ENCODE data around the gene FBXL15.
A peak's percentile ranks its signal among the peaks of the same experiment; 100 is the strongest.

Gene FBXL15, protein sequence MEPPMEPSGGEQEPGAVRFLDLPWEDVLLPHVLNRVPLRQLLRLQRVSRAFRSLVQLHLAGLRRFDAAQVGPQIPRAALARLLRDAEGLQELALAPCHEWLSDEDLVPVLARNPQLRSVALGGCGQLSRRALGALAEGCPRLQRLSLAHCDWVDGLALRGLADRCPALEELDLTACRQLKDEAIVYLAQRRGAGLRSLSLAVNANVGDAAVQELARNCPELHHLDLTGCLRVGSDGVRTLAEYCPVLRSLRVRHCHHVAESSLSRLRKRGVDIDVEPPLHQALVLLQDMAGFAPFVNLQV

DNA sequence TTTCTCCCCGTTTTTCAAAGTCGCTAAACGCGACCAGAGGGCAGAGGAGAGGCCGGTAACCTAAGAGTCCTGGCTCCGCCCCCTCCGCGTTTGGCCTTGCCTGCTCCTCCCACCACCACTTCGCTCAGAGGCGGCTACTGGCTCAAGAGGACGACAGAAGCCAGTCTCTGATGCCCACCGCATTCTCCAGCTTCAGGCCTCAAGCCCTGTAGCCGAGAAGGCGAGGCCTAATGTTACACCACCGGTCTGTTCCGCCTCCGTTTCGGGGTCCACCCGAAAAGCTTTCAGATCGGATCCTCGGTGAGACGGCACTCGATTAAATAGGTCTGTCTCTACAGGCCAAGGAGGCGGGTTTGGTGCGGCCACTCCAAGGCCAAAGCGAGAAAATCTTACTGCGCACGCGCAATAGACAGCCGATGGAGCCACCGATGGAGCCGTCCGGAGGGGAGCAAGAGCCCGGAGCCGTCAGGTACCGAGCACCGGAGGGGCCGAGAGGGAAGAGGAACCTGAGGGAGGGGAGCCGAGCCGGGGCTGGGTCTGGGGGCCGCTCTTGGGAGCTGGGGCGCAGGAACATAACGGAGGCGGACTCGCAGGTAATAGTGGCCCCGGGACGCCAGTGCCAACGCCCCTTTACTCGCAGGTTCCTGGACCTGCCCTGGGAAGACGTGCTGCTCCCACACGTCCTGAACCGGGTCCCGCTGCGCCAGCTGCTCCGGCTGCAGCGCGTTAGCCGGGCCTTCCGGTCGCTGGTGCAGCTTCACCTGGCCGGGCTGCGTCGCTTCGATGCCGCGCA is at the start of gene FBXL15:
FBXL15 (plus strand) TSS at position 123 of the 793 bp plus-strand sequence; CDS start at position 417, 294 bp downstream.
- Histone ChIP-seq H3K4me1 (ENCODE audit: control insufficient read depth, insufficient read depth, low read length) (peaks cover 14% of the 10 kb centered on the region), H3K36me3 (ENCODE audit: control insufficient read depth, insufficient read depth, low read length) (peaks cover 6% of the 10 kb centered on the region; the same call in 1 of the 2 replicates), H3K27ac (ENCODE audit: low read depth, low read length) (no peak within 1 kb of the TSS), H3K9ac (ENCODE audit: low read length) (peak within 1 kb of the TSS; percentile 86), H3K27me3 (ENCODE audit: control insufficient read depth, insufficient read depth, low read length) (peaks cover 24% of the 10 kb centered on the region; the same call in 1 of the 2 replicates), H3K4me3 (ENCODE audit: low read depth, low read length) (peak within 1 kb of the TSS; percentile 92), H3K9me3 (ENCODE audit: control insufficient read depth, insufficient read depth, low read depth, low read length) (no peaks in the 10 kb centered on the region)

DNA sequence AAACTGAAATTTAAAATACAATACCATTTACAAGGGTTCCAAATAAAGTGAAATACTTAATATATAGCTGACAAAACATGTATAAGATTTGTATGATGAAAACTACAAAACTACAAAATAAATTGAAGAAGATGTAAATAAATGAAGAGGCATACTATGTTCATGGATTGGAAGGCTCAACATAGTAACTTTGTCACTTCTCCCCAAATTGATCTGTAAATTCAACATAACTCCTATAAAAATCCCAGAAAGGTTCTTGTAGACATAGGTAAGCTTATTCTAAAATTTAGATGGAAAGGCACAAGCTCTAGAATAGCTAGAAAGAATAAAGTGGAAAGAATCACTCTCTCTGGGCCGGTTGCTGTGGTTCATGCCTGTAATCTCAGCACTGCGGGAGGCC is 49.3 kb upstream of the FBXL15 start:
- Histone ChIP-seq H3K9me3 (ENCODE audit: control insufficient read depth, insufficient read depth, low read depth, low read length) (no peaks in the 10 kb centered on the region), H3K9ac (ENCODE audit: low read length) (no peak overlapping the region), H3K4me1 (ENCODE audit: control insufficient read depth, insufficient read depth, low read length) (peaks cover 5% of the 10 kb centered on the region; the same call in 1 of the 2 replicates), H3K27ac (ENCODE audit: low read depth, low read length) (no peak overlapping the region), H3K27me3 (ENCODE audit: control insufficient read depth, insufficient read depth, low read length) (no peaks in the 10 kb centered on the region), H3K36me3 (ENCODE audit: control insufficient read depth, insufficient read depth, low read length) (peaks cover 80% of the 10 kb centered on the region), H3K4me3 (ENCODE audit: low read depth, low read length) (no peak overlapping the region)

DNA sequence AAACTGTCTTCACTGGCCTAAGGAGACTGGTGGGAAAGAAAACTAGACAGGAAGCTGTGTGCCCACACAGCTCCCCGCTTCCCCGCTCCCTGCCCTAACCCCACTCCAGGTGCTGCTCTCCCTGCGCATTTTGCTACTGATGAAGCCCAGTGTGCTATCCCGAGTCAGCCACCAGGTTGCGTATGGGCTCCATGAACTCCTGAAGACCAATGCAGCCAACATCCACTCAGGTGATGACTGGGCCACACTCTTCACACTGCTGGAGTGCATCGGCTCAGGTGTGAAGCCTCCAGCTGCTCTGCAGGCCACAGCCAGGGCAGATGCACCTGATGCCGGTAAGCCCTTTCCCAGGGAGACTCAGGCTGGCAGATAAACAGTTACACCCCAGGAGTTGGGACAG is 45.4 kb upstream of the FBXL15 start:
- Histone ChIP-seq H3K9ac (ENCODE audit: low read length) (no peak overlapping the region), H3K4me1 (ENCODE audit: control insufficient read depth, insufficient read depth, low read length) (no peaks in the 10 kb centered on the region), H3K27me3 (ENCODE audit: control insufficient read depth, insufficient read depth, low read length) (no peaks in the 10 kb centered on the region), H3K9me3 (ENCODE audit: control insufficient read depth, insufficient read depth, low read depth, low read length) (no peaks in the 10 kb centered on the region), H3K27ac (ENCODE audit: low read depth, low read length) (no peak overlapping the region), H3K4me3 (ENCODE audit: low read depth, low read length) (no peak overlapping the region), H3K36me3 (ENCODE audit: control insufficient read depth, insufficient read depth, low read length) (peaks cover 66% of the 10 kb centered on the region)

DNA sequence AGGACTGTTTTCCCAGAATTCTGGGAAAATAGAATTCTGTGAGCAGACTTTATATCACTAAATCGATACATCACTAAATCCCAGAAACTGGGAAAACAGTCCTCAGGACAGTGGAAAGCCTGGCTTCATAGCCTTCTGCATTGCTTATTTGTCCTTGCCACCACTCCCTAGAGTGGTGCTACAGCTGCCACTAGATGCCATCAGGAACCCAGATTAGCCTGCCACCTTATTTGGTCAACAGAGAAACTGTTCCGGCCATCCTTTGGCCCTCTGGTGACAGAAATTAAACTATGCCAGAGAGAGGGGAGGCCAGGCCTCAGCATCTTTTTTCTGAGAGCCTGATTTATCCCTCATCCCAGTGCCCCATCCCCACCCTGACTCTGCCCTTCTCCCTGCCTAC is 44.8 kb upstream of the FBXL15 start:
- Histone ChIP-seq H3K9me3 (ENCODE audit: control insufficient read depth, insufficient read depth, low read depth, low read length) (no peaks in the 10 kb centered on the region), H3K4me3 (ENCODE audit: low read depth, low read length) (no peak overlapping the region), H3K27me3 (ENCODE audit: control insufficient read depth, insufficient read depth, low read length) (no peaks in the 10 kb centered on the region), H3K9ac (ENCODE audit: low read length) (no peak overlapping the region), H3K4me1 (ENCODE audit: control insufficient read depth, insufficient read depth, low read length) (no peaks in the 10 kb centered on the region), H3K36me3 (ENCODE audit: control insufficient read depth, insufficient read depth, low read length) (peaks cover 64% of the 10 kb centered on the region), H3K27ac (ENCODE audit: low read depth, low read length) (no peak overlapping the region)

DNA sequence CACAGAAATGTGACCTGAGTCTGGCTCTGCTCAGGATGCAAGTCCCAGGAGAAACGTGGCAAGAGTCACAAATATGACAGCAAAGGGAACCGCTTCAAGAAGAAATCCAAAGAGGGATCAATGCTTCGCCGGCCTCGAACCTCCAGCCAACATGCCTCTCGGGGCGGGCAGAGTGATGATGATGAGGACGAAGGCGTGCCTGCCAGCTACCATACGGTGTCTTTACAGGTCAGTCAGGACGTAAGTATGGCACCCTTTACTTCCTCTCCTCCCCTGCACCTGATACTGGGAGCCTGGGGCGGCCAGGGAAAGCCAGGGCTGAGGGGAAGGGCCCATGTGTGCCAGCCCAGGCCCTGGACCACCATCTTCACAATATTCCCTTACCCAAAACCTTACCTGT is 43.7 kb upstream of the FBXL15 start:
- no peak overlapping the region for H3K4me3 ChIP-seq (ENCODE audit: low read depth, low read length)
- H3K27me3 ChIP-seq (ENCODE audit: control insufficient read depth, insufficient read depth, low read length): no peaks in the 10 kb centered on the region
- no peak overlapping the region for H3K9ac ChIP-seq (ENCODE audit: low read length)
- H3K27ac ChIP-seq (ENCODE audit: low read depth, low read length): no peak overlapping the region
- no peaks in the 10 kb centered on the region for H3K4me1 ChIP-seq (ENCODE audit: control insufficient read depth, insufficient read depth, low read length)
- peaks cover 64% of the 10 kb centered on the region for H3K36me3 ChIP-seq (ENCODE audit: control insufficient read depth, insufficient read depth, low read length)
- no peaks in the 10 kb centered on the region for H3K9me3 ChIP-seq (ENCODE audit: control insufficient read depth, insufficient read depth, low read depth, low read length)

DNA sequence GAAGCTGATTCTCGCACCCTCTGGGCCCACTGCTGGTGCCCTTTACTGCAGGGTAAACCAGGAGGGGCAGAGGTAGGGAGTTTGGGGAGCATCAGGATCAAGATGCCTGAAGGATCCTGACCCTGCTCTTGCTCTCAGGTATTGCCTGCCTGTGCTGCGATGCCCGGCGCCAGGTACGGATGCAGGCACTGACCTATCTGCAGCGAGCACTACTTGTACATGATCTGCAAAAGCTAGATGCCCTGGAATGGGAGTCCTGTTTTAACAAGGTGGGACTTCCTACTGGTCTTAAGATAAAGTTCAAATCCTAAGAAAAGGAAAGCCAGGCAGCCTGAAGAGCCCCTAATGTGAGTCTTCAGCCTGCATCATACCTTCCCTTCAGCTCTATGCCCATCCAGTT is 41.3 kb upstream of the FBXL15 start:
- H3K27me3 ChIP-seq (ENCODE audit: control insufficient read depth, insufficient read depth, low read length): no peaks in the 10 kb centered on the region
- no peaks in the 10 kb centered on the region for H3K4me1 ChIP-seq (ENCODE audit: control insufficient read depth, insufficient read depth, low read length)
- no peak overlapping the region for H3K4me3 ChIP-seq (ENCODE audit: low read depth, low read length)
- peaks cover 59% of the 10 kb centered on the region for H3K36me3 ChIP-seq (ENCODE audit: control insufficient read depth, insufficient read depth, low read length)
- H3K27ac ChIP-seq (ENCODE audit: low read depth, low read length): no peak overlapping the region
- H3K9ac ChIP-seq (ENCODE audit: low read length): no peak overlapping the region
- H3K9me3 ChIP-seq (ENCODE audit: control insufficient read depth, insufficient read depth, low read depth, low read length): no peaks in the 10 kb centered on the region

DNA sequence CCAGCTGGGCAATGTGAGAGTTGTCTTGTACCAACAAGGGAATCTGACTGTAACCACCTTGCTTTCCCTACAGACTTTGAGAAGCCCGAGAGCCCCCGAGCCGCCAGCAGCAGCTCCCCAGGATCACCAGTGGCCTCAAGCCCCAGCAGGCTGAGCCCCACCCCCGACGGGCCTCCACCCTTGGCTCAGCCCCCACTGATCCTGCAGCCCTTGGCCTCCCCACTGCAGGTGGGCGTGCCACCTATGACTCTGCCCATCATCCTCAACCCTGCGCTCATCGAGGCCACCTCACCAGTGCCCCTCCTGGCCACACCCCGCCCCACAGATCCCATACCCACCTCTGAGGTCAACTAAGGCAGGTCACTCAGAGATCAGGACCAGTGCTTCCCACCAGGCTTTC is 38.7 kb upstream of the FBXL15 start:
- Histone ChIP-seq H3K9me3 (ENCODE audit: control insufficient read depth, insufficient read depth, low read depth, low read length) (no peaks in the 10 kb centered on the region), H3K36me3 (ENCODE audit: control insufficient read depth, insufficient read depth, low read length) (peaks cover 40% of the 10 kb centered on the region), H3K4me3 (ENCODE audit: low read depth, low read length) (no peak overlapping the region), H3K4me1 (ENCODE audit: control insufficient read depth, insufficient read depth, low read length) (no peaks in the 10 kb centered on the region; the same call in 1 of the 2 replicates), H3K27ac (ENCODE audit: low read depth, low read length) (no peak overlapping the region), H3K27me3 (ENCODE audit: control insufficient read depth, insufficient read depth, low read length) (no peaks in the 10 kb centered on the region), H3K9ac (ENCODE audit: low read length) (no peak overlapping the region)

DNA sequence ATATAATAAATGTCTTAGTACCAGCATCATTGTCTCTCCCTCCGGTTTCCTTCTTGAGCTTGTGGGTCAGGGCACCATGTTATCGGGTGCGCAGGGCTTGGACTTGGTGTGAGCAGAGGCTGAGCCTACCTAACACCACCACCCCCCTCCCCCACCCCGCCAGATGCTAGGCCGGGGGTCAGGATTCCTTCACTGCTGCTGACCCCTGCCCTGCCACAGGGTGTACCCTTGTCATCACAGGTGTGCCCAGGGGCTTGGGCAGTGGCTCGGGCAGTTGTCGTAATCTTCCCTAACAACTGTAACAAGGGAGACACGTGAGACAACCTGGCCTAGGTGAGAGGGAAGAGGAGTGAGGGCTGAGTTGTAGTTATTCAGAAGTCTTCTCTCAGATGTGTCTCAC is 37.8 kb upstream of the FBXL15 start:
- H3K4me3 ChIP-seq (ENCODE audit: low read depth, low read length): no peak overlapping the region
- H3K9ac ChIP-seq (ENCODE audit: low read length): no peak overlapping the region
- H3K27me3 ChIP-seq (ENCODE audit: control insufficient read depth, insufficient read depth, low read length): no peaks in the 10 kb centered on the region
- H3K4me1 ChIP-seq (ENCODE audit: control insufficient read depth, insufficient read depth, low read length): no peaks in the 10 kb centered on the region; the same call in 1 of the 2 replicates
- H3K36me3 ChIP-seq (ENCODE audit: control insufficient read depth, insufficient read depth, low read length): peaks cover 36% of the 10 kb centered on the region
- no peaks in the 10 kb centered on the region for H3K9me3 ChIP-seq (ENCODE audit: control insufficient read depth, insufficient read depth, low read depth, low read length)
- H3K27ac ChIP-seq (ENCODE audit: low read depth, low read length): no peak overlapping the region

DNA sequence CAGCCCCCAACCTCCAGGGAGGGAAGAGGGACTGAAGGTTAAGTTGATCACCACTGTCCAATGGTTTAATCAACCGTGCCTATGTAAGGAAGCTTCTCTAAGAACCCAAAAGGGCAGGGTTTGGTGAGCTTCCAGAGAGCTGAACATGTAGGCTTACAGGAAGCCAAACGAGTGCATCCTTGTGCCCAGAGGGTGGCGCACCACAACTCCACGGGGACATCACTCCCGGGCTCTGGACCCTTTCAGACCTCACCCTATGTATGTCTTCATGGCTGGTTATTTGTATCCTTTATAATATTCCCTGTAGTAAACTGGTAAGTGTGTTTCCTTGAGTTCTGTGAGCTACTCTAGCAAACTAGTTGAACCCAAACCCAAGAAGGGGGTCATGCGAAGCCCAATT is 36.6 kb upstream of the FBXL15 start:
- Histone ChIP-seq H3K27me3 (ENCODE audit: control insufficient read depth, insufficient read depth, low read length) (no peaks in the 10 kb centered on the region), H3K4me3 (ENCODE audit: low read depth, low read length) (no peak overlapping the region), H3K4me1 (ENCODE audit: control insufficient read depth, insufficient read depth, low read length) (no peaks in the 10 kb centered on the region; the same call in 1 of the 2 replicates), H3K9ac (ENCODE audit: low read length) (no peak overlapping the region), H3K36me3 (ENCODE audit: control insufficient read depth, insufficient read depth, low read length) (peaks cover 33% of the 10 kb centered on the region), H3K27ac (ENCODE audit: low read depth, low read length) (no peak overlapping the region), H3K9me3 (ENCODE audit: control insufficient read depth, insufficient read depth, low read depth, low read length) (no peaks in the 10 kb centered on the region)

DNA sequence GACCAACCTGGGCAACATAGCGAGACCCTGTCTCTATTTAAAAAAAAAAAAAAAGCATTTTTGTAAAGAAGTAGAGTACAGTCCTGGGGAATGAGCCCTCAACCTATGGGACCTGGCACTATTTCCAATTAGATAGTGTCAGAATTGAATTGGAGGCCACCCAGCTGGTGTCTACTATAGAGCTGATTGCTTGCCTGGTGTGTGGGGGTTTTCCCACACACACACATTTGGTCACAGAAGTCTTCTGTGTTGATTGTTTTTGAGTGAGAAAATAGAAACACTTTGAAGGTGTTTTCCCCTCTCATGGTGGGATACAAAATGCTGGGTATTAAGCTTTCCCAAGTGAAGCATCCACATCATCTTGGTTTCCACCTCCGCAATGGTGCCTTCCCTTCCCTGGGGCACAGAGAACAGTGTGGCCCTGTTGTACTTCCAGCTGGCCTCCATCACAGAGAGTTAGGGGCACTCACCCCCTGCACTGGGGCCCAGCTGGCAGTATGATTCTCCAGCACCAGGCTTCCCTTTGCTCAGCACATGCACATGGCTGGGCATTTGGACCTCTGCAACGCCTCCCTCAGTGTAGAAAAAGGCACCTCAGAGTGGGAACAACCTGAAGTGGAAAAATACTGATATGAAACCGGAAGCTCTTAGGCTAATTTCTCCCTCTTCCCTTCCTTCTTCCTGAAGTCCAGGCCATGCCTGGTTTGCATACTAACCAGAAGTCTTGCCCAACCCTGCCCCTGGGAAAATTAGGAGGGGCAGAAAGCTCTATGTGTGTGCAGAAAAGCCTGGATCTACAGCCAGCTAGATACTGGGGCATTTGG is 35.8 kb upstream of the FBXL15 start:
- Histone ChIP-seq H3K27ac (ENCODE audit: low read depth, low read length) (no peak overlapping the region), H3K4me1 (ENCODE audit: control insufficient read depth, insufficient read depth, low read length) (no peaks in the 10 kb centered on the region; the same call in 1 of the 2 replicates)

More for the DNA sequence above, 35.8 kb upstream of the FBXL15 start:
- H3K9ac ChIP-seq (ENCODE audit: low read length): no peak overlapping the region
- no peak overlapping the region for H3K4me3 ChIP-seq (ENCODE audit: low read depth, low read length)
- H3K36me3 ChIP-seq (ENCODE audit: control insufficient read depth, insufficient read depth, low read length): peaks cover 25% of the 10 kb centered on the region
- H3K9me3 ChIP-seq (ENCODE audit: control insufficient read depth, insufficient read depth, low read depth, low read length): no peaks in the 10 kb centered on the region
- no peaks in the 10 kb centered on the region for H3K27me3 ChIP-seq (ENCODE audit: control insufficient read depth, insufficient read depth, low read length)

All from HUES6 (cell line).